ENCODE data around the gene CYLD.

DNA sequence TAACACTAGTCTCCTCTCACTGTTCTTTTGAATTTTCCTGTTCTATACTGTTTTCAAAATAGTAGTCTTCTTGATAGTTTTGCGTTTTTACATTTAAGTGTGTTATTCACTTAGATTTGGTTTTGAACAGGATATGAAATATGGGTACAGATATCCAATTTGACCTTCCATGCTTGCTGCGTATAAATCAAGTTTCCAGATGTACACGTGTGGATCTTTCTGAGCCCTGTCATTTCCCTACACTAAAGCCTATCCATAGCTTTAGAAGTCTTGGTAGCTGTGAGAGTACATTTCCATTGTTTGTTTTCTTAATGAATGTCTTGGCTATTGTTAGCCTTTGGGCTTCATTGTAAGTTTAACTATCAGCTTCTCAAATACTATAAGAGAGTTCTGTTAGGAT is 20.4 kb downstream of the CYLD start:
- TF ChIP-seq, protein P1, sequence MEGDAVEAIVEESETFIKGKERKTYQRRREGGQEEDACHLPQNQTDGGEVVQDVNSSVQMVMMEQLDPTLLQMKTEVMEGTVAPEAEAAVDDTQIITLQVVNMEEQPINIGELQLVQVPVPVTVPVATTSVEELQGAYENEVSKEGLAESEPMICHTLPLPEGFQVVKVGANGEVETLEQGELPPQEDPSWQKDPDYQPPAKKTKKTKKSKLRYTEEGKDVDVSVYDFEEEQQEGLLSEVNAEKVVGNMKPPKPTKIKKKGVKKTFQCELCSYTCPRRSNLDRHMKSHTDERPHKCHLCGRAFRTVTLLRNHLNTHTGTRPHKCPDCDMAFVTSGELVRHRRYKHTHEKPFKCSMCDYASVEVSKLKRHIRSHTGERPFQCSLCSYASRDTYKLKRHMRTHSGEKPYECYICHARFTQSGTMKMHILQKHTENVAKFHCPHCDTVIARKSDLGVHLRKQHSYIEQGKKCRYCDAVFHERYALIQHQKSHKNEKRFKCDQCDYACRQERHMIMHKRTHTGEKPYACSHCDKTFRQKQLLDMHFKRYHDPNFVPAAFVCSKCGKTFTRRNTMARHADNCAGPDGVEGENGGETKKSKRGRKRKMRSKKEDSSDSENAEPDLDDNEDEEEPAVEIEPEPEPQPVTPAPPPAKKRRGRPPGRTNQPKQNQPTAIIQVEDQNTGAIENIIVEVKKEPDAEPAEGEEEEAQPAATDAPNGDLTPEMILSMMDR (IDR thresholded peaks at IDR 0.05), result no peak
- no peak for TF ChIP-seq POLR2A (IDR thresholded peaks at IDR 0.05)

All from heart left ventricle (tissue), 13 donors.